Mammary epithelial cell (primary cell): Measurements from ENCODE around the gene FAT4.

ENCODE experiments used
- EZH2 ChIP-seq: IDR thresholded peaks from 2 replicates; pipeline ENCODE4 v1.6.1; 2012; ENCODE audit warnings: low read length, inconsistent platforms, borderline replicate concordance
- TF ChIP-seq, protein P1 (sequence below), 2 donors: IDR thresholded peaks in 1 of 2; conservative IDR thresholded peaks in 1 of 2; 2 replicates each; pipeline ENCODE4 v1.5.1; 2011 to 2012; ENCODE audit warnings: inconsistent platforms in 2 of 2, low read length in 2 of 2, mild to moderate bottlenecking in 2 of 2, control low read depth in 1 of 2, low read depth in 1 of 2; ENCODE audit not compliant: insufficient read depth in 1 of 2; ENCODE audit errors: extremely low read depth in 1 of 2

DNA sequence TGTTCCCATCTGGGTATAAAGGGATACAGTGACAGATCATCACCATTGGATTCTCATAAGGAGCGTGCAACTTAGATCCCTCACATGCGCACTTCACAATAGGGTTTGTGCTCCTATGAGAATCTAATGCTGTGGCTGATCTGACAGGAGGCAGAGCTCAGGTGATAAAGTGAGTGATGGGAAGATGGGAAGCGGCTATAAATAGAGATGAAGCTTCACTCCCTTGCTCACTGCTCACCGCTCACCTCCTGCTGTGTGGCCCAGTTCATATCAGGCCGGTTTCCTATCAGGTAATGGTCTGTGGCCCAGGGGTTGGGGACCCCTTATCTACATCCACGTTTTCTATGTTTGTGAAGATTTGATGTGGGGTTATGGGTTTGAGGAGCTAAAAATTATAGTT is 43.7 kb downstream of the FAT4 start:
- TF ChIP-seq, protein P1, sequence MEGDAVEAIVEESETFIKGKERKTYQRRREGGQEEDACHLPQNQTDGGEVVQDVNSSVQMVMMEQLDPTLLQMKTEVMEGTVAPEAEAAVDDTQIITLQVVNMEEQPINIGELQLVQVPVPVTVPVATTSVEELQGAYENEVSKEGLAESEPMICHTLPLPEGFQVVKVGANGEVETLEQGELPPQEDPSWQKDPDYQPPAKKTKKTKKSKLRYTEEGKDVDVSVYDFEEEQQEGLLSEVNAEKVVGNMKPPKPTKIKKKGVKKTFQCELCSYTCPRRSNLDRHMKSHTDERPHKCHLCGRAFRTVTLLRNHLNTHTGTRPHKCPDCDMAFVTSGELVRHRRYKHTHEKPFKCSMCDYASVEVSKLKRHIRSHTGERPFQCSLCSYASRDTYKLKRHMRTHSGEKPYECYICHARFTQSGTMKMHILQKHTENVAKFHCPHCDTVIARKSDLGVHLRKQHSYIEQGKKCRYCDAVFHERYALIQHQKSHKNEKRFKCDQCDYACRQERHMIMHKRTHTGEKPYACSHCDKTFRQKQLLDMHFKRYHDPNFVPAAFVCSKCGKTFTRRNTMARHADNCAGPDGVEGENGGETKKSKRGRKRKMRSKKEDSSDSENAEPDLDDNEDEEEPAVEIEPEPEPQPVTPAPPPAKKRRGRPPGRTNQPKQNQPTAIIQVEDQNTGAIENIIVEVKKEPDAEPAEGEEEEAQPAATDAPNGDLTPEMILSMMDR (conservative IDR thresholded peaks at IDR 0.05 in 1 of 2, IDR thresholded peaks at IDR 0.05 in 1 of 2; ENCODE audit: extremely low read depth in 1 of 2, insufficient read depth in 1 of 2, low read depth in 1 of 2, low read length in 2 of 2): no peak
- TF ChIP-seq EZH2: no peak
